Measurements from ENCODE around the gene AQP1. TPM values are rescaled to one million over a fixed set of nuclear protein-coding genes. Genes with fewer than 3 reads are reported as not detected.

Gene AQP1
- total RNA-seq, 4 donors from 2014 or later, result 81.9 to 149 (median 113) TPM

DNA sequence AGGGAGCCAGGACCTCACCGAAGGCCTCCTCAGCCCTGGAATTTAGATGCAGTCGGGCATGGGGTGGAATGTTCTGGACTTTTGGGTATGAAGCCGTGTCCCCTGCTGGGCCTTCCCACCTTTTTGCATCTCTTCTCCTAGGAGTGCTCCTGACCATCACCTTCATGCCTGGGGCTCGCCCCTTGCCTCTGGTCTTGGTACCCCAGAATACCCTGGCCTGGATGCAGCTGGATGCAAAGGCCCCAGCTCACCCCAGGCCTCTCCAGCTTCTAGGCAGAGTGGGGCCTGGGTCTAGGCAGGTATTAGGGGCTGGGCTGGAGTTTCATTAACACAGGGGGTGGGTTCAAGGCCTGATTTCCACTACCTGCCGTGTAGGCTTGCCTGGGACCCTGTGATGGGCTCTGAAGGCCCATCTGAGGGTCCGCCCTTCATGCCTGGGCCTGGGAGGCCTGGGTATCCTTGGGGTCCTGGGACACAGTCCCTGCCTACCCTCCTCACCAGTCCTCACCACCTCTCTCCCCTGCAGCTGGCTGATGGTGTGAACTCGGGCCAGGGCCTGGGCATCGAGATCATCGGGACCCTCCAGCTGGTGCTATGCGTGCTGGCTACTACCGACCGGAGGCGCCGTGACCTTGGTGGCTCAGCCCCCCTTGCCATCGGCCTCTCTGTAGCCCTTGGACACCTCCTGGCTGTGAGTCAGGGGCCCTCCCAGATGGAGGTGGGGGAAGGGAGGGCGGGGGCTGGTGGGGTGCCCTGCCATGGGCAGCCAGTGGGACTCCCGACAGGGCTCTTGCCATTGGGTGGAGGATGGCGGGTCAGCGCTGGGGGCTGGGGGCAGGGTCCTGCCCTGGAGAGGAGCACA lies 10.1 kb downstream of the AQP1 start:
- no peaks in the 10 kb centered on the region for H3K9me3 ChIP-seq
- ATAC-seq (no peak), DNase-seq (peak in 1 of 2 donors; percentile 10)
- intact Hi-C loops (cut with DNase I; ENCODE audit: low total_unique reads) (no loop called here), in situ Hi-C loops (cut with MboI; ENCODE audit: low sequenced_read_pairs in 4 of 4) (no loop called here)
- H3K27ac ChIP-seq, result peak overlapping the region; percentile 22 to 68 (median 65)
- H3K36me3 ChIP-seq, result no peaks in the 10 kb centered on the region
- no peak overlapping the region for H3K4me3 ChIP-seq
- no peaks in the 10 kb centered on the region for H3K27me3 ChIP-seq
- H3K4me1 ChIP-seq, result peaks cover 26 to 29% of the 10 kb centered on the region in 2 donors
- TF ChIP-seq, protein P1, sequence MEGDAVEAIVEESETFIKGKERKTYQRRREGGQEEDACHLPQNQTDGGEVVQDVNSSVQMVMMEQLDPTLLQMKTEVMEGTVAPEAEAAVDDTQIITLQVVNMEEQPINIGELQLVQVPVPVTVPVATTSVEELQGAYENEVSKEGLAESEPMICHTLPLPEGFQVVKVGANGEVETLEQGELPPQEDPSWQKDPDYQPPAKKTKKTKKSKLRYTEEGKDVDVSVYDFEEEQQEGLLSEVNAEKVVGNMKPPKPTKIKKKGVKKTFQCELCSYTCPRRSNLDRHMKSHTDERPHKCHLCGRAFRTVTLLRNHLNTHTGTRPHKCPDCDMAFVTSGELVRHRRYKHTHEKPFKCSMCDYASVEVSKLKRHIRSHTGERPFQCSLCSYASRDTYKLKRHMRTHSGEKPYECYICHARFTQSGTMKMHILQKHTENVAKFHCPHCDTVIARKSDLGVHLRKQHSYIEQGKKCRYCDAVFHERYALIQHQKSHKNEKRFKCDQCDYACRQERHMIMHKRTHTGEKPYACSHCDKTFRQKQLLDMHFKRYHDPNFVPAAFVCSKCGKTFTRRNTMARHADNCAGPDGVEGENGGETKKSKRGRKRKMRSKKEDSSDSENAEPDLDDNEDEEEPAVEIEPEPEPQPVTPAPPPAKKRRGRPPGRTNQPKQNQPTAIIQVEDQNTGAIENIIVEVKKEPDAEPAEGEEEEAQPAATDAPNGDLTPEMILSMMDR (IDR thresholded peaks at IDR 0.05 in 4 of 5, conservative IDR thresholded peaks at IDR 0.05 in 1 of 5), result no peak
- TF ChIP-seq POLR2A (IDR thresholded peaks at IDR 0.05), result no peak

DNA sequence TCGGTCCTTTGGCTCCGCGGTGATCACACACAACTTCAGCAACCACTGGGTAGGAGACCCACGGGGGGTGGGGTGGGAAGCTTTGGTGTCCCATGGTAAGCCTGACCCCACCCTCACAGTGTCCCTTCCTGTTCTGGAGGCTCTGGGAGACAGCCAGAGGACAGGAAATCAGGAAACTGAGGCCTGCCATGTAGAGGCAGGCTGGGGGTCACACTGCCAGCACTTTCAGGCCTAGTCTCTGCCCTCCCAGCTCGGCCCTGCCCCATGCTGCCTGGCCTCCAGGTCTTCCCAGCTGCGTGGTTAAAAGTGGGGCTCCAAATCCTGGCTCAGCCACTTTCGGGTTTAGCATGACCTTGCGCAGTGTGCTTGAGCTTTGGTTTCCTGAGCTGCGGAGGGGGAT lies 10.9 kb downstream of the AQP1 start:
- H3K4me1 ChIP-seq, result peaks cover 26 to 29% of the 10 kb centered on the region in 2 donors
- H3K27me3 ChIP-seq, result no peaks in the 10 kb centered on the region
- intact Hi-C loops (cut with DNase I; ENCODE audit: low total_unique reads) (no loop called here), in situ Hi-C loops (cut with MboI; ENCODE audit: low sequenced_read_pairs in 4 of 4) (no loop called here)
- H3K9me3 ChIP-seq, result no peaks in the 10 kb centered on the region
- no peaks in the 10 kb centered on the region for H3K36me3 ChIP-seq
- peak overlapping the region in 2 of 4 donors; percentile 64 to 66 for H3K27ac ChIP-seq
- DNase-seq (peak in 1 of 2 donors; percentile 11), ATAC-seq (no peak)
- H3K4me3 ChIP-seq, result no peak overlapping the region
- no peak for TF ChIP-seq POLR2A (IDR thresholded peaks at IDR 0.05)
- TF ChIP-seq, protein P1 (IDR thresholded peaks at IDR 0.05 in 4 of 5, conservative IDR thresholded peaks at IDR 0.05 in 1 of 5), result no peak

DNA sequence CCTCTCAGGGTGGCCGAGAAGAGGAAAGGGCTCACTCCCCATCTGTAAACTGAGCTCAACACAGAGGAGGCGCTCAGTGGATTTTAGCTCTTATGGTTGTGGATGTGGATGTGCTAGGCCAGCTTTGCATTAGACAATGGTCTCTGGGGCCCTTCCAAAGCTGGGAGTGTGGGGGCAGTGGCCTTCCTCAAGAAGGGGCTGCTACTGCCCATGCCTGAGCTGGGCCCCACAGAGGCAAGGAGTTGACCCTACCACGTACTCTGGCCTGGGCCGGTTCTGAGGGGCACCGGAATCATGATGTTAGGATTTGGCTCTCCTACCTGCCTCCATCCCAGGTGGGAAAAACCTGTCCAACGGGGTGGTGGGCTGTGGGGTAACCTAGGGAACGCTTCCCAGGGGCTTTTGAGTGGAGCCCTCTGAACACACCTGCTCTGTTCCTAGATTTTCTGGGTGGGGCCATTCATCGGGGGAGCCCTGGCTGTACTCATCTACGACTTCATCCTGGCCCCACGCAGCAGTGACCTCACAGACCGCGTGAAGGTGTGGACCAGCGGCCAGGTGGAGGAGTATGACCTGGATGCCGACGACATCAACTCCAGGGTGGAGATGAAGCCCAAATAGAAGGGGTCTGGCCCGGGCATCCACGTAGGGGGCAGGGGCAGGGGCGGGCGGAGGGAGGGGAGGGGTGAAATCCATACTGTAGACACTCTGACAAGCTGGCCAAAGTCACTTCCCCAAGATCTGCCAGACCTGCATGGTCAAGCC lies 11.5 kb downstream of the AQP1 start:
- H3K27ac ChIP-seq, result peak overlapping the region in 1 of 4 donors; percentile 66
- H3K4me1 ChIP-seq, result peaks cover 26 to 29% of the 10 kb centered on the region in 2 donors

DNA sequence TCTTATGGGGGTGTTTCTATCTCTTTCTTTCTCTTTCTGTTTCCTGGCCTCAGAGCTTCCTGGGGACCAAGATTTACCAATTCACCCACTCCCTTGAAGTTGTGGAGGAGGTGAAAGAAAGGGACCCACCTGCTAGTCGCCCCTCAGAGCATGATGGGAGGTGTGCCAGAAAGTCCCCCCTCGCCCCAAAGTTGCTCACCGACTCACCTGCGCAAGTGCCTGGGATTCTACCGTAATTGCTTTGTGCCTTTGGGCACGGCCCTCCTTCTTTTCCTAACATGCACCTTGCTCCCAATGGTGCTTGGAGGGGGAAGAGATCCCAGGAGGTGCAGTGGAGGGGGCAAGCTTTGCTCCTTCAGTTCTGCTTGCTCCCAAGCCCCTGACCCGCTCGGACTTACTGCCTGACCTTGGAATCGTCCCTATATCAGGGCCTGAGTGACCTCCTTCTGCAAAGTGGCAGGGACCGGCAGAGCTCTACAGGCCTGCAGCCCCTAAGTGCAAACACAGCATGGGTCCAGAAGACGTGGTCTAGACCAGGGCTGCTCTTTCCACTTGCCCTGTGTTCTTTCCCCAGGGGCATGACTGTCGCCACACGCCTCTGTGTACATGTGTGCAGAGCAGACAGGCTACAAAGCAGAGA lies 12.2 kb downstream of the AQP1 start:
- TF ChIP-seq POLR2A (IDR thresholded peaks at IDR 0.05), result no peak
- TF ChIP-seq, protein P1 (IDR thresholded peaks at IDR 0.05 in 4 of 5, conservative IDR thresholded peaks at IDR 0.05 in 1 of 5), result no peak
- no peak overlapping the region for H3K27ac ChIP-seq
- intact Hi-C loops (cut with DNase I; ENCODE audit: low total_unique reads), result no loop called here
- in situ Hi-C loops (cut with MboI; ENCODE audit: low sequenced_read_pairs in 4 of 4), result no loop called here
- H3K27me3 ChIP-seq, result no peaks in the 10 kb centered on the region
- H3K9me3 ChIP-seq, result no peaks in the 10 kb centered on the region
- H3K4me3 ChIP-seq, result no peak overlapping the region
- peaks cover 21 to 28% of the 10 kb centered on the region in 2 donors for H3K4me1 ChIP-seq
- DNase-seq (peak; percentile 1 to 6), ATAC-seq (no peak)
- H3K36me3 ChIP-seq, result no peaks in the 10 kb centered on the region

More for the DNA sequence above, 11.5 kb downstream of the AQP1 start:
- no peak for TF ChIP-seq POLR2A (IDR thresholded peaks at IDR 0.05)
- TF ChIP-seq, protein P1 (IDR thresholded peaks at IDR 0.05 in 4 of 5, conservative IDR thresholded peaks at IDR 0.05 in 1 of 5), result no peak
- Histone ChIP-seq H3K27me3 (no peaks in the 10 kb centered on the region), H3K4me3 (no peak overlapping the region), H3K9me3 (no peaks in the 10 kb centered on the region), H3K36me3 (no peaks in the 10 kb centered on the region)
- peak; percentile 1 to 9 for DNase-seq
- intact Hi-C loops (cut with DNase I; ENCODE audit: low total_unique reads), result no loop called here
- ATAC-seq, result no peak
- in situ Hi-C loops (cut with MboI; ENCODE audit: low sequenced_read_pairs in 4 of 4), result no loop called here

All from gastrocnemius medialis (tissue), 4 donors.